GM18873 (cell line): Measurements from ENCODE around the gene NUMB.

Experiments used
- ATAC-seq: cut with Tn5 transposase; IDR thresholded peaks from one replicate; pipeline ENCODE4 v1.9.1; 2021; ENCODE audit warnings: mild to moderate bottlenecking, moderate library complexity, moderate number of reproducible peaks; ENCODE audit not compliant: unreplicated experiment, low FRiP score

The NUMB gene

GRCh38 chr14:73458183-73458976 lies at the start of gene NUMB:
NUMB (minus strand) TSS chr14:73458546; CDS start chr14:73355751, 102,795 bp downstream.
- ATAC-seq = peak; percentile 90

- ATAC-seq = no peak
These were observed 45.3 kb upstream of the NUMB start for GRCh38 chr14:73503648-73504047.

DNA sequence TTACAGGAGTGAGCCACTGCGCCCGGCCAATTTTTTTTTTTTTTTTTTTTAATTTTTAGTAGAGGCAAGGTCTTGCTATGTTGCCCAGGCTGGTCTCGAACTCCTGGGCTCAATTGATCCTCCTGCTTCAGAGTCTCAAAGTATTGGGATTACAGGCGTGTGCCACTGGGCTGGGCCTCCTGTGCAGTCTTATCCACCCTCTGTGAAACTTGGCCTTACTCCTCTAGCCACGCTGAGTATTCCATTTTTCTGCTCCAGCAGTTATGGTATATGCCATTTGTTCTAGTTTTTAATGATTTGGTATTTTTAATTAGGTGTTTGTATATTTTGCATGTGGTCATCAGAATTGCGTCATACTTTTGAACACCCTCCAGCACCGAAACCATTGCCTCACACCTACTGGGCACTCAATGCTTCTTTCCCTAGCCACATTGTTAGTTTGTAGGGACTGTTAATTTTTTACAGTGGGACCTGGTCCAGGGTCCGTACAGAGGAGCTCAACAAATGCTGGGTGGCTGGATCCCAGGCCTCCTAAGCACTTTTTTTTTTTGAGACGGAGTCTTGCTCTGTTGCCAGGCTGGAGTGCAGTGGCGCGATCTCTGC lies 43.8 kb upstream of the NUMB start:
- no peak for ATAC-seq

GRCh38 chr14:73500360-73500759 lies 42.0 kb upstream of the NUMB start:
- no peak for ATAC-seq

DNA sequence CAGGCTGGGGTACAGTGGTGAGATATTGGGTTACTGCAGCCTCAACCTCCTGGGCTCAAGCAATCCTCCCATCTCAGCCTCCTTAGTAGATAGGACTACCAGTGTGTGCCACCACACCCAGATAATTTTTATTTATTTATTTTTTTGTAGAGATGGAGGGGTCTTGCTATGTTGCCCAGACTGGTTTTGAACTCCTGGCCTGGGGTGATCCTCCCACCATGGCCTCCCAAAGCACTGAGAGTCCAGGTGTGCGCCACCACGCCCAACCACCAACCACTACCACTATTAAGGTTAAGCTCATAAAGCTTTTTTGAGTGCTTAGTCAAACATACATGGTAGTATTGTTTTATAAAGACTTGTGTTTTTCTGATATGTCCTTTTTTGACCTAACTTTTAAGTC lies 36.2 kb upstream of the NUMB start:
- ATAC-seq = no peak

DNA sequence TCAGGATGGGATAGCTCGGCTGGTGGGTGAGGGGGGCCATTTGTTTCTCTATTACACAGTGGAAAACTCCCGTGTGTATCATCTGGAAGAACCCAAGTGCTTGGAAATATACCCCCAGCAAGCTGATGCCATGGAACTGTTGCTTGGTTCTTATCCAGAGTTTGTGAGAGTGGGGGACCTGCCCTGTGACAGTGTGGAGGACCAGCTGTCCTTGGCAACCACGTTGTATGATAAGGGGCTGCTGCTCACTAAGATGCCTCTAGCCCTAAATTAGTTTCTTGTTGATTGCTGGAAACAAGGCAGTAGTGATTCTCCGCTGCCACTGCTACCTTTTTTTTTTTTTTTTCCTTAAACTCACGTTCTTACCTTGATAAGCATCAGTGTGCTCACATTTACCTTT lies 34.3 kb upstream of the NUMB start:
- ATAC-seq = no peak

DNA sequence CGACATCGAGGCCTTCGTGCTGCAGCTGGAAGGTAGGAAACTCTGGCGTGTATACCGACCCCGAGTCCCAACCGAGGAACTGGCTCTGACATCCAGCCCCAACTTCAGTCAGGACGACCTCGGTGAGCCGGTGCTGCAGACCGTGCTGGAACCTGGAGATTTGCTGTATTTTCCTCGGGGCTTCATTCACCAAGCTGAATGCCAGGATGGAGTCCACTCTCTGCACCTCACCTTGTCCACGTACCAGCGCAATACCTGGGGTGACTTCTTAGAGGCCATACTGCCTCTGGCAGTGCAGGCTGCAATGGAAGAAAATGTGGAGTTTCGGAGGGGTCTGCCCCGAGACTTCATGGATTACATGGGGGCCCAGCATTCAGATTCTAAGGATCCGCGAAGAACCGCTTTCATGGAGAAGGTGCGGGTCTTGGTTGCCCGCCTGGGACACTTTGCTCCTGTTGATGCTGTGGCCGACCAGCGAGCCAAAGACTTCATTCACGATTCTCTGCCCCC lies 33.8 kb upstream of the NUMB start:
- no peak for ATAC-seq

- peak; percentile 27 for ATAC-seq
These were observed 33.1 kb upstream of the NUMB start for GRCh38 chr14:73491256-73492042.

- no peak for ATAC-seq
These were observed 31.3 kb upstream of the NUMB start for GRCh38 chr14:73489481-73490175.

GRCh38 chr14:73478684-73479083 lies 20.3 kb upstream of the NUMB start:
- no peak for ATAC-seq

DNA sequence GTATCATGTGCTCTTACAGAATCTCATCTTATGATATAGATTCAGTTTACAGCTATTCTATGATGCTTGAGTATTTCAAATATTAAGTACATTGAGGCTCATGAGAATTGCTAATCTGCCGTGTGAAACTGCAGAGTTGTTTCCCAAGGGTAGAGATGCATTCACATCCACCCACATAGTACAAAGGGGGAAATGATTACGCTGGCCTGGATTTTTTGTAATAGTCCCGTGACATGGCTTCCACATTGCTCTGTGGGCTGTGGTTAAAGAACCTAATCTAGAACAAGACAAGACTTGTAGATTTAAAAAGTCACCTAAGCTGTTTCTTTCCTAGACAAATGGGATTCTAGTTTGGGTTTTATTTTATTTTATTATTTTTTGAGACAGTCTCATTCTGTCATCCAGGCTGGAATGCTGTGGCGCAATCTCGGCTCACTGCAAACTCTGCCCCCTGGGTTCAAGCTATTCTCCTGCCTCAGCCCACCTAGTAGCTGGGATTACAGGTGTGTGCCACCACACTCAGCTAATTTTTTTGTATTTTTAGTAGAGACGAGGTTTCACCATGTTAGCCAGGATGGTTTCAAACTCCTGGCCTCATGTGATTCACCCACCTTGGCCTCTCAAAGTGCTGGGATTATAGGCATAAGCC lies 19.4 kb upstream of the NUMB start:
- no peak for ATAC-seq

DNA sequence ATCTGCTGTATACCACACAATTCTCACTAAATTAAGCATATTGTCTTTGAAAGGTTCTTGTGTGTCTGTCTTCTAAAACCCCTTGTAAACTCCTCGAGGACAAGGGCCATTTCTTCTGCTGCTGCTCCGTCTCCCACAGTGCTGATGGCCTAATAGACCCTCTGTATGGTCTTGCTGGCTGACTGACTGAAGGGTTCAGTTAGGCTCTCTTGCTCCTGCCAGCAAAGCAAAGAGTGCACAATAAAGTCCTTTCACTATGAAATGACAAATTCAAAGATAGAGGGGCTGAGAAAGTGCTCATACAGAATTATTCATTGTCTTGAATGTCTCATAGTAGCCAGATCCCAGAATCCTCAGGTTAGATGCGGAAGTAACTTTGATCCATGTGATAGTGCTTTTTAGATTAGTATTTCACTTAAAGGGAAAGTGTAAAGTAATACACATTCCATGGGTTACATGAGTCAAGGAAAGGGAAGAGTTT lies 18.1 kb upstream of the NUMB start:
- ATAC-seq = no peak

DNA sequence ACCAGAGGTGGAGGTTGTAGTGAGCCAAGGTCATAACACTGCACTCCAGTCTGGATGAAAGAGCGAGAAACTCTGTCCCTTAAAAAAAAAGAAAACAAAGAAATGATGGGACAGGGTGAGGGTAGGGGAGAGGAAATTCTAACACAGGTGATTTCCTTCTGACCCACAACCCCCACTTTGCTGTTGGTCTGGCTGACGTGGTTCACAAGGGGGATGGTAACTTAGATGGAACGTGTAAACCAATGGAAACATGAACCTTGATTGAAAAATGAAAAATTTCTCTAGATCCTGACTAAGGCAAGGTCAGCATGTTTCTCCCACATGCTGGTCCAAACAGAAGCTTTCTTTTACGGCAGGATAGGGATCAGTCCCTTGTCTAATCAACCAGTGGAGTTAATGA lies 16.6 kb upstream of the NUMB start:
- no peak for ATAC-seq

- ATAC-seq = no peak
These were observed 14.1 kb upstream of the NUMB start for GRCh38 chr14:73472185-73473114.

- no peak for ATAC-seq
These were observed 13.3 kb upstream of the NUMB start for GRCh38 chr14:73471582-73472184.

DNA sequence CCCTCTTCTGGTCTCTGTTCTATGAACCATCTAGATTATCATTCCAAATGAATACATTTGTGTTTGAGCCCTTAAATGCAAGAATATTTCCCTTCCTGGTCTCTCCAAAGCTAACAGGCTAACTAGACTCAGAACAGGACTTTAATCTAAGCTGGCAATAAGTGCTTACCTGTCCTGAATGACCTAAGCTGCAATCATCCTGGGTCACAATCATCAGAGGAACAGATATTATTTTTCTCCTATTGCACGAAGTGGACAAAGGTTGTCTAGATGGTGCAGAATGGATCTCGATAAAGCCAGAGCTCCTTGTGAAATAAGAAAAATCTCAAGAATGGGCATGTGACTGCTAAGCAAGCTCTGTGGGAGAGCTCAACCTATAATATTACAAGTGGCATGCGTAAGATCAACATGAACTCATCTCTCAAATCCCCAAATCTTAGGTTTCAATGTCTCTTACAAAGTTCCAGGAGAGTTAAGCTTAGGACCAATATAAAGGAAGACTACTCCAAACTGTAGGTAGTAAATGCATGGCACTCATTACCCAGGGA lies 10.6 kb upstream of the NUMB start:
- ATAC-seq = no peak

GRCh38 chr14:73467800-73468199 lies 9.5 kb upstream of the NUMB start:
- no peak for ATAC-seq

GRCh38 chr14:73467377-73467776 lies 9.0 kb upstream of the NUMB start:
- no peak for ATAC-seq
